RPMI7951 (cell line): Measurements from ENCODE around the gene ERLEC1. TPM values are rescaled to one million over a fixed set of nuclear protein-coding genes. Genes with fewer than 3 reads are reported as not detected.

Experiments used
- total RNA-seq: library from RNA; depleted of rRNA; stranded (reverse); fragments of >200 nt; shearing (Covaris generic); gene quantifications from 2 replicates; pipeline ENCODE4 v1.2.3, GENCODE V29; 2014; rRNA removed

Gene ERLEC1
- total RNA-seq, 1 experiment from 2014 or later, result 91.2 TPM

Other genes with a start within 250 kb of the ERLEC1 start
- gene CHAC2, start 19.2 kb upstream of the ERLEC1 start, total RNA-seq, result 18.0 and 19.9 TPM in 2 replicates
- 35.1 and 40.3 TPM in 2 replicates for gene ASB3, start 91 bp upstream of the ERLEC1 start, total RNA-seq
- gene GPR75, start 72.9 kb downstream of the ERLEC1 start, total RNA-seq, result 1.1 and 1.4 TPM in 2 replicates
- 37.4 and 40.0 TPM in 2 replicates for gene PSME4, start 183.9 kb downstream of the ERLEC1 start, total RNA-seq